Measurements from ENCODE around the gene NUFIP2. TPM values are rescaled to one million over a fixed set of nuclear protein-coding genes. Genes with fewer than 3 reads are reported as not detected.

Gene NUFIP2
- total RNA-seq, 1 experiment from 2014 or later, result 106 TPM

GRCh38 chr17:29252101-29252791 lies 41.7 kb downstream of the NUFIP2 start:
- Histone ChIP-seq H3K27ac (ENCODE audit: low read length) (no peak overlapping the region), H3K9me3 (ENCODE audit: control insufficient read depth, insufficient read depth, low read depth, low read length) (no peaks in the 10 kb centered on the region), H3K36me3 (ENCODE audit: control insufficient read depth, insufficient read depth, low read length) (no peaks in the 10 kb centered on the region), H3K4me3 (ENCODE audit: low read depth in 2 of 2, low read length in 2 of 2) (no peak overlapping the region), H3K27me3 (ENCODE audit: control insufficient read depth, insufficient read depth, low read length) (no peaks in the 10 kb centered on the region), H3K4me1 (ENCODE audit: control insufficient read depth, insufficient read depth, low read length) (0 out of 2 replicates have a peak, but pooled peaks cover 3% of the 10 kb centered on the region)
- in situ Hi-C loops (cut with HindIII; ENCODE audit: low pct_unique_long_range_greater_than_20kb, low sequenced_read_pairs) (no loop called here), intact Hi-C loops (cut with micrococcal nuclease; ENCODE audit: unreplicated experiment) (no loop called here)
- DNase-seq (ENCODE audit: low read depth, low spot score) (no peak), ATAC-seq (no peak; the same call in 1 of the 2 replicates)
- BruUV-seq (replicated peaks), result no TSS peak
- POLR2A ChIA-PET, result no interaction called here
- TF ChIP-seq CTCF (IDR thresholded peaks at IDR 0.05), result peak; percentile 58
- no peak for TF ChIP-seq TCF7L2 (IDR thresholded peaks at IDR 0.05; ENCODE audit: low read depth, low read length)
- no peak for TF ChIP-seq REST (IDR thresholded peaks at IDR 0.05; ENCODE audit: insufficient read depth in 1 of 2, low read depth in 2 of 2, low read length in 1 of 2)
- CTCF ChIA-PET, result interaction anchor here (0.6 to 1.7 kb wide), 6 partner anchors 8 to 362 kb away, joined by 3 to 6 read pairs (median 5); no protein-coding TSS in a partner anchor

GRCh38 chr17:29251184-29251583 lies 42.8 kb downstream of the NUFIP2 start:
- intact Hi-C loops (cut with micrococcal nuclease; ENCODE audit: unreplicated experiment), result no loop called here
- Histone ChIP-seq H3K36me3 (ENCODE audit: control insufficient read depth, insufficient read depth, low read length) (no peaks in the 10 kb centered on the region), H3K27ac (ENCODE audit: low read length) (no peak overlapping the region), H3K4me3 (ENCODE audit: low read depth in 2 of 2, low read length in 2 of 2) (no peak overlapping the region), H3K9me3 (ENCODE audit: control insufficient read depth, insufficient read depth, low read depth, low read length) (no peaks in the 10 kb centered on the region), H3K4me1 (ENCODE audit: control insufficient read depth, insufficient read depth, low read length) (no peaks in the 10 kb centered on the region), H3K27me3 (ENCODE audit: control insufficient read depth, insufficient read depth, low read length) (no peaks in the 10 kb centered on the region)
- TF ChIP-seq CTCF (IDR thresholded peaks at IDR 0.05), result no peak
- no peak for TF ChIP-seq POLR2AphosphoS5 (IDR thresholded peaks at IDR 0.05; ENCODE audit: low read depth, low read length)
- TF ChIP-seq SIN3A (IDR thresholded peaks at IDR 0.05; ENCODE audit: borderline replicate concordance, insufficient read depth, low read depth, low read length), result no peak
- no peak for TF ChIP-seq REST (IDR thresholded peaks at IDR 0.05; ENCODE audit: insufficient read depth in 1 of 2, low read depth in 2 of 2, low read length in 1 of 2)
- no peak for TF ChIP-seq TCF7L2 (IDR thresholded peaks at IDR 0.05; ENCODE audit: low read depth, low read length)
- POLR2A ChIA-PET, result no interaction called here
- CTCF ChIA-PET, result interaction anchor here (0.5 to 1.7 kb wide), 4 partner anchors 9 to 133 kb away, joined by 3 to 6 read pairs (median 4); no protein-coding TSS in a partner anchor
- ATAC-seq (no peak), DNase-seq (ENCODE audit: low read depth, low spot score) (no peak)
- in situ Hi-C loops (cut with HindIII; ENCODE audit: low pct_unique_long_range_greater_than_20kb, low sequenced_read_pairs), result no loop called here
- BruUV-seq (replicated peaks), result no TSS peak

All from Panc1 (cell line).